Activated T-cell treated with anti-CD3 and anti-CD28 coated beads, Interleukin-2, amount 50 U/mL, for 48 hours (primary cell): ENCODE data around the gene SAP30BP.

Experiments
- DNase-seq, 2 experiments: peaks; one replicate each; pipeline ENCODE4 v3.0.0-alpha.2; 2020

SAP30BP gene

DNA sequence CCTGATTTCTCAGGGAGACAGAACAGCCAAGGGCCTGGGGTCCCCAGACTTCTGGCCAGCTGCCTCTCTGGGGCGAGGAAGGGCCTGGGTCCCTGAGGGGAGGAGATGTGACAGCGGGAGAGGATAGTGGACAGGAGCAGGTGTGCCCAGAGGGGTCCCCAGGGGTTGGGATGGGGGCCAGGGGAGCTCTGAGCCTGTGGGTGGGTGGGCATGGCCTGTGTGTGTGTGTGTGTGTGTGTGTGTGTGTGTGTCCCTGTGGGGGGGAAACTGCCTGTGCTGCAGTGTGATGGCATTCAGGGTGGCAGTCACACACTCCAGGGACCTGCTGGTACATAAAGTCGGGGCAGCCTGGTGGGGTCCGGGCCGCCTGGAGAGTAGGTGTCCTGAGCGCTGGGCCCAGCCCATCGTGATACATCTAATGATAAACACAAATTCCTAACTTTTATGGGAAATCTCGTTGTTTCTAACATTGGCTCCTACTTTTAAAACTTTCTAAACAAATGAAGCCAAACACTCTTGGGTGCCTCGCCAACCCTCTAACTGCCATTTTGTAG lies 55.5 kb downstream of the SAP30BP start:
- DNase-seq: no peak

DNA sequence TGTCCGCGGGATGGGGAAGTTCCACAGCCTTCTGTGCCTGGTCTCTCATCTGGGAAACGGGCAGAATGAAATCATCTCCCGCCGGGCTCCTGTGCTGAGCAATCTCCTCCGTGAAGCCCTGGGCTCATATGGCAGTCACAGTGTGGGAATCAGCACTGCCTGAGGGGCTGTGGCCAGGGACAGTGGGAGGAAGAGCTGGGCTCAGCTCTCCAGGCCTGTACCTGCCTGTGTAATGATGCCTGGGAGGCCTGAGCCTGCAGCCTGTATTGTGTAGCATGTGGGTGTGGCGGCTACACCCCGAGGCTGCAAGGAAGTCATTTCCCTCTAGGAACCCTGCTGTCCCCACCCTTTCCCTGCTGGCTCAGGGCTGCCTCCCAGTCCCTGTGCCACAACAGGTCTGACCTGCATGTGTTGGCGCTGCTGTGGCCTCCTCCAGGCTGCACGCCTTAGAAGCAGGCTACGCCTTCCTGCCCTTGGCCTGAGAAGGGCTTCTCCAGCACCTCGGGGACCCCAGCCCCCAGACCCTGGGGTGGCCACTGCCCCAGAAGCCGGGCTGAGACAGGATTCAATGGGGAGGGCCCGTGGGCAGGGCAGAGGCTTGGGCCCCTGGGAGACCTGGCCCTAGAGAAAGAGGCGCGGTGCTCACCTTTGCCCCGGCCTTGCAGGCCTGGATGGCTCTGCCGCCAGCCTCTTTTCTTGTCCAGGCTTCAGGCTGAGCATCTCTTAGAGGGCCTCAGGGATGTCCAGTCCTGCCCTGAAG lies 56.2 kb downstream of the SAP30BP start:
- no peak for DNase-seq

DNA sequence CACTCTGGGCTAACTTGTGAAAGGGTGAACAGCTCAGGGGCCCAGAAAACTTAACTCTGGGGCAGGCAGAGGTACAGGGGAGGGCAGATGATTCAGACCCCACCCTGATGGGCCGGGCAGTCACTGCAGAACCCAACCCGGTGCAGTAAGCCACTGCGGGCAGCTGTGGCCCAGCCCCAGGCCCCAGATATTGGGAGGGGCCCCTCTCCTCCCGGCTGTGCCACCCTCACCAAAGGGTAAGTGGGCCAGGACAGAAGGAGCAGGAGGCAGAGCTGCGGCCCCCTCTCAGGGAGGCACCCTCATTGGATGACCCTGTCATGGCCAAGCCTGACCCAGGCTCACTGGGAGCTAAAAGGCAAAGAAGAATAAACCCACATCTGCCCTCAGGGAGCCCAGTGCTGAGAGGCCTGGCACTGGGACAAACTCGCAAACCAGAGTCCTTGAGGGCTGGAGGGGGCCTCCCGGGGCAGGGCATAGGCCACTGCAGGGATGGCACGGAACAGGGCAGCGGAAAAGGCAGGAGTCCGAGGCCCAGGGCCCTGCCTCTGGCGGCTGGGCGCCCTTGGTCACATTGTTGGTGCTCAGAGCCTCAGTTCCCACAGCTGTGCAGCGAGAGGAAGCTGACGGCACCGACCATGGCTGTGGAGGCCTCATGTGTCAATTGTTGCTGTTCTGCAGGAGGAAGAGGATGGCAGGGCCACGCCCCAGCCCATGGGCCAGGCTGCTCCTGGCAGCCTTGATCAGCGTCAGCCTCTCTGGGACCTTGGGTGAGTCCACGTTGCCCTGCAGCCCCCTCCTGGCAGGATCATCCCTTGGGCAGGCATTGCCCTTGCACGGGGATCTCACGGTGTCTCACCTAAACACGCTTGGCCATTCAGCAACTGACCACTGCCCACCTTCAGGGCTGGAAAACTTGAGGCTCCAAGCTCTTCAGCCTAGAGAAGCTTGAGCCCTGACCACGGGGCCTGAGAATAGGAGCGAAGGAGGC lies 57.2 kb downstream of the SAP30BP start:
- DNase-seq: no peak

DNA sequence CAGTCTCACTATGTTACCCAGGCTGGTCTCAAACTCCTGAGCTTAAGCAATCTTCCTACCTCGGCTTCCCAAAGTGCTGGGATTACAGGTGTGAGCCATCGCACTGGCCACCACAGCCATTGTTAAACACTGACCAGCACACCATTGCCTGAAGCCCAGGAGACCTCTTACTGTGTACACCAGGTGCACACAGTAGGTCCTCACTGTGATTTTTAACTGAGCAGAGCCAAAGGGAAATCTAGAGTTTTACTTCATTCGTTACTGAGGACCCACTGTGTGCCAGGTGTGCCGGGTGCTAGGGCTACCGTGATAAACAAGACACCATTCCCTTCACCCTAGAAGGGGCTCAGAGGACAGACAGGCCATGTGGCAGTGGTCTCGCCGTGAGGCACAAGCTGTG lies 58.4 kb downstream of the SAP30BP start:
- DNase-seq: no peak

DNA sequence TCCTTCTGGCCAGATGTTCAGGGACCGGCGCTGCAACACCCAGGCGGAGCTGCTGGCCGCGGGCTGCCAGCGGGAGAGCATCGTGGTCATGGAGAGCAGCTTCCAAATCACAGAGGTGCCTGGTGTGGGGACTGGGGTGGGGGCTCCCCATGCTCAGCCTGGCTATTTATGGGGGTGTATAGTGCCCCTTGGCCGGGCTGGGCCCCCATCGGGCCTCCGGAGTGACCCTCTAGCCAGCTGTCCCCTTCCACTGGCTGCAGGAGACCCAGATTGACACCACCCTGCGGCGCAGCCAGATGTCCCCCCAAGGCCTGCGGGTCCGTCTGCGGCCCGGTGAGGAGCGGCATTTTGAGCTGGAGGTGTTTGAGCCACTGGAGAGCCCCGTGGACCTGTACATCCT lies 60.3 kb downstream of the SAP30BP start:
- DNase-seq: no peak

DNA sequence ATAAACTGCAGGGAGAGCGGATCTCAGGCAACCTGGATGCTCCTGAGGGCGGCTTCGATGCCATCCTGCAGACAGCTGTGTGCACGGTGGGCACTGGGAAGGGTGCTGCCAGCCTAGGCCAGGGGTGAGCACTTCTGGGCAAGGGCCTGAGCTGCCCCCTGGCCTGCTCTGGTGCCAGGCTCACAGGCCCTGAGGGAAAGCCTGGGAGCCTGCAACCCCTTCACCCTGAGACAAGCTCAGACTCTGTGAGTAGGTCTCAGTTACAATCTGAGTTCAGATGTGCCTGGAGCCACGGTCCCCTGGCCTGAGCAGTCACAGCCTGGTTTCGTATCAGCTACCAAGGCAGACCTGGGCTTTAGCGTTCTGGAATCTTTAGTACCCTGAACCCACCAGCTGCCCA lies 62.2 kb downstream of the SAP30BP start:
- no peak for DNase-seq

DNA sequence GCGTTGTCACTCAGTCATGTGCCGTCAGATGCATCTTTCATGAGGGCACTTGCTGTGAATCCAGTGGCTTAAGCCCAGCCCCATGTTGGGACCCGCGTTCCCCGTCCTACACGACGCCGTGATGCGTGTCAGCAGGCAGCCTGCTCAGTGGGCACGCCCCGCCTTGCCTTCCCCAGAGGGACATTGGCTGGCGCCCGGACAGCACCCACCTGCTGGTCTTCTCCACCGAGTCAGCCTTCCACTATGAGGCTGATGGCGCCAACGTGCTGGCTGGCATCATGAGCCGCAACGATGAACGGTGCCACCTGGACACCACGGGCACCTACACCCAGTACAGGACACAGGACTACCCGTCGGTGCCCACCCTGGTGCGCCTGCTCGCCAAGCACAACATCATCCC lies 62.9 kb downstream of the SAP30BP start:
- DNase-seq: no peak

DNA sequence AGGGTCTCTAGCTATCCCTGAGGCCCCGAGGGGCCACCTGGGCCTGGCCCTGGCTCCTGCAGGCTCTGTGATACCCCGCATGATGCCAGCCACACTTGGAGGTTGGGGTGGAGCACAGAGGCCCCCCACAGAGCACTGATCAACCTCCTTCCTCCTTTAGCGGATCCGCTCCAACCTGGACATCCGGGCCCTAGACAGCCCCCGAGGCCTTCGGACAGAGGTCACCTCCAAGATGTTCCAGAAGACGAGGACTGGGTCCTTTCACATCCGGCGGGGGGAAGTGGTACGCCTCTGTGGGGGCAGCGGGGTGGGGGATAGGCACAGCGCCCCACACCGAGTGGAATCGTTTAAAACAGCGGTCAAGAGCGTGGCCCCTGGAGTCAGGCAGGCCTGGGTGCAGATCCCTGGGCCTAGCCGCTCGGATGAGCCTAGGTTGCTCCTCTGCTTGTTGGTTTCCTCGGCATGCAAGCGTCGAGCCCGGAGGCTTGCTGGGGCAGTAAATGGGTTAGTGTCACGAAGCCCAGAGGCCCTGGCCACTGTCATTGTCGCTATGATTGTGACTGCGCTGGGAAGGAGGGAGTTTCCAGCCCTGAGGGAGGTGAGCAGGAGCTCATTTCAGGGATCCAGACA lies 64.1 kb downstream of the SAP30BP start:
- no peak for DNase-seq

DNA sequence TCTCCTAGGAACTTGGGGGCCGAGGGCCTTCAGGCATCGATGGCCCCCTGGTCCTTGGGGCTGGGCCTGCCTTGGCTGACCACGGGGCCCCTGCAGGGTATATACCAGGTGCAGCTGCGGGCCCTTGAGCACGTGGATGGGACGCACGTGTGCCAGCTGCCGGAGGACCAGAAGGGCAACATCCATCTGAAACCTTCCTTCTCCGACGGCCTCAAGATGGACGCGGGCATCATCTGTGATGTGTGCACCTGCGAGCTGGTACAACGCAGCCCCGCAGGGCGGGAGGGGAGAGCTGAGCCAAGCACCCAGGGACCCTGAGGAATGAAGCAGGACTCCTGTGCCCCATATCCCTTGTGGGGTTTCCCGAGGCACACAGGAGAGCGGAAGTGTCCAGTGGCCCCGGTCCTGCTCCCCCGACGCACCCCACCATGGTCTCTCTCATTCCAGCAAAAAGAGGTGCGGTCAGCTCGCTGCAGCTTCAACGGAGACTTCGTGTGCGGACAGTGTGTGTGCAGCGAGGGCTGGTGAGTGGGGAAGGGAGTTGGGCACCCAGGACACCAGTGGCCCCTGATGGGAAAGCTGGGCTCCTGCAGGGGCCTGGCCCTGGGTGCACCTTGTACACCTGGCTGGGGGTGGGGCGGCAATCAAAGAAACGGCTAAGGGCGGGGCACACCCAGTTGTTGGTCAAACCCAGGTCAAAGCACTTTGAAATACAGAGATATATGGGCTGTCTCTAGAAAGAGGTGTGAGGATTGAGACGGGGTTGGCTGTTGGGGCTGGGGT lies 64.8 kb downstream of the SAP30BP start:
- DNase-seq: no peak

DNA sequence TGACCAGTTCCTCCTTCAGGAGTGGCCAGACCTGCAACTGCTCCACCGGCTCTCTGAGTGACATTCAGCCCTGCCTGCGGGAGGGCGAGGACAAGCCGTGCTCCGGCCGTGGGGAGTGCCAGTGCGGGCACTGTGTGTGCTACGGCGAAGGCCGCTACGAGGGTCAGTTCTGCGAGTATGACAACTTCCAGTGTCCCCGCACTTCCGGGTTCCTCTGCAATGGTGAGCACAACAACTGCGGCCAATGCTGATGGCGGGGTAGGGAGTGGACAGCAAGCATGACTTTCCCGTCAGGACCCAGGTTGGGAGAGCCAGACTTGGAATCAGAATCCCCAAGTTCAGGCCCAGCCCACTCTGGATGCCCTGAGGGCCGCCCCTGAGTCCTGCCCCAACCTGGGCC lies 66.3 kb downstream of the SAP30BP start:
- no peak for DNase-seq

DNA sequence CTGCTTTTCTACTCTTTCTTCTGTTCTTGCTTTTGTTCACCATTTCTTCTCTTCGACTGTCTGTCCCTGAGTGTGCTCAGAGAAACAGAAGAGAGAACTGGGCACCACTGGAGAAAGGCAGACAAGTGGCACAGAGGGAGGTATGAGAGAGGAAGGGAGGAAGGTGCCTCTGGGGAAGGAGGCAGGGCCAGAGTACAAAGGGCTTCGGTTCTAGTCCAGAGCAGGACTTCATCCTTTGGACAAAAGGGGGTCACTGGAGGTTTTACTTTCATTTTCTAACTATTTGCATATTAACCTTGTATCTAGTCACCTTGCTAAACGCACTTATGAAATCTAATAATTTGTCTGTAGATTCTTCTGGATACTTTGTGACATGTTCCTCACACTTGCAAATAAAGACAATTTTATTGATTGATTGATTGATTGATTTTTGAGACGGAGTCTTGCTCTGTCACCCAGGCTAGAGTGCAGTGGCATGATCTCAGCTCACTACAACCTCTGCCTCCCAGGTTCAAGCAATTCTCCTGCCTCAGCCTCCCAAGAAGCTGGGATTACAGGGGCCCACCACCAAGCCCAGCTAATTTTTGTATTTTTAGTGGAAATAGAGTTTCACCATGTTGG lies 67.6 kb downstream of the SAP30BP start:
- no peak for DNase-seq

DNA sequence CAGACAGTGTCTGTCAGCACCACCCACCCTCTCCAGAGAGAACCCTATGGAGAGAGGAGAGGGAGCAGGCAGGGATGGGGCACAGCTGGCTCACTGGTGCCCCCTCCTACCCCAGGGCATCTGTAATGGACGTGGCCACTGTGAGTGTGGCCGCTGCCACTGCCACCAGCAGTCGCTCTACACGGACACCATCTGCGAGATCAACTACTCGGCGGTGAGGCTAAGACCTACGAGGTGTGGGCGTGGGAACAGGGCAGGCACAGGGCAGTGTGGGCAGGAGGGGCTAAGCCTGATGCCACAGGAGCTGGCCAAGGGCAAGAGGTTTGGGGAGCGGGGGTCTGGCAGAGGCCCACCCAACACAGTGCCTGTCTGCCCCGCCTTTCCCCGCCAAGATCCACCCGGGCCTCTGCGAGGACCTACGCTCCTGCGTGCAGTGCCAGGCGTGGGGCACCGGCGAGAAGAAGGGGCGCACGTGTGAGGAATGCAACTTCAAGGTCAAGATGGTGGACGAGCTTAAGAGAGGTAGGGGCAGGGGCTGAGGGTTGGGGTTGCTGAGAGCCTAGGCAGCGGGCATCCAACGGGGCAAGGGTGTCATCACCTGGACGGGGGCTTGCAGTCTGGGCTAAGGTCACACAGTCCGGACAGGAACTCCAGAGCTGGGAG lies 69.2 kb downstream of the SAP30BP start:
- no peak for DNase-seq

DNA sequence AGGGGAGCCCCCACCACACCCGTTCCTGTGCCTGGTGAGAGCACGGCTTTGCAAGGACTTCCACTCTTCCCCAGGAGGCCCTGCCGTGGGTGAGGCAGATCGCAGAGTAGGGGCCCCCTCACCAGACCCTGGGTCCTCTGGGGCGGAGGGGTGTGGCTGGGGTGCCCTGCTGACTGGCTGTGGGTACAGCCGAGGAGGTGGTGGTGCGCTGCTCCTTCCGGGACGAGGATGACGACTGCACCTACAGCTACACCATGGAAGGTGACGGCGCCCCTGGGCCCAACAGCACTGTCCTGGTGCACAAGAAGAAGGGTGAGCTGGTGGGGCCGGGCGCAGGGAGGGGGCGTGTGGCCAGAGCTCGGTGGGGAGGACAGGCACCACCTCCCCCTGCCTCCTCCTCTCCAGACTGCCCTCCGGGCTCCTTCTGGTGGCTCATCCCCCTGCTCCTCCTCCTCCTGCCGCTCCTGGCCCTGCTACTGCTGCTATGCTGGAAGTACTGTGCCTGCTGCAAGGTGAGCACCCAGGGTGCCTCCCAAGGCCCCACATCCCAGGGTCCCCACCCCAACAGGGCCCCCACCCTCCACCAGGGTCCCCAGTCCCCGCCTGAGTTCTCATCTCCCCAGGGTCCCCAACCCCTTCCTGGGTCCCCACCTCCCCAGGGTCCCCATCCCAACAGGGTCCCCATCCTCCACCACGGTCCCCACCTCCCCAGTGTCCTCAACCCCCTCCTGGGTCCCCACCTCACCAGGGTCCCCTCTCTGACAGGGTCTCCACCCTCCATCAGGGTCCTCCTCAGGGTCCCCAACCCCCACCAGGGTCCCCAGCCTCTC lies 70.2 kb downstream of the SAP30BP start:
- no peak for DNase-seq

DNA sequence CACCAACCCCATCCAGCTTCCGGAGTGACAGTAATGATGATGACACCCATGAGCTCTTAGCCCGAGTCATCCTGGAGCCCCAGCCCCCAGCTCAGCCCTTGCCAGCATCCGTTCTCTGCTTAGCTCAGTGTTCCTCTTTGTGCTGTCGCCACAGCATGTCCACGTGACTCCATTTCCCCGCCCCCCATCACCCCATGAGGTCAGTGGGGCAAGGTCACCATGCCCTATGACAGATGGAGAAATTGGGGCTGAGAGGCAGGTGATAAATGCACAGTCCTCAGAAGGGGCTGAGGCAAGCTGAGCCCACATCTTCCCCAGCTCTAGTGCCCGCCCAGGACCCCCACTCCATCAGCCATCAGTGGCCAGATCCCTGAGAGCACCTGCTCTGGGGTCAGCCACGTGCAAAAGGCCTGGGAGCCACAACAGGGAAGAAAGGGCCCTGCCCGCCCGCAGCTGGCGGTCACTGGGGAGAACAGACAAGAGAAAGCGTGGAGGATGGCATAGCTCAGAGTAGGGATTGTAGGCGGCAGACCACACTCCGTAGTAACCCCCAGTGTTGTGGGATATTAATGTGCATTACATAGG lies 71.2 kb downstream of the SAP30BP start:
- no peak for DNase-seq

DNA sequence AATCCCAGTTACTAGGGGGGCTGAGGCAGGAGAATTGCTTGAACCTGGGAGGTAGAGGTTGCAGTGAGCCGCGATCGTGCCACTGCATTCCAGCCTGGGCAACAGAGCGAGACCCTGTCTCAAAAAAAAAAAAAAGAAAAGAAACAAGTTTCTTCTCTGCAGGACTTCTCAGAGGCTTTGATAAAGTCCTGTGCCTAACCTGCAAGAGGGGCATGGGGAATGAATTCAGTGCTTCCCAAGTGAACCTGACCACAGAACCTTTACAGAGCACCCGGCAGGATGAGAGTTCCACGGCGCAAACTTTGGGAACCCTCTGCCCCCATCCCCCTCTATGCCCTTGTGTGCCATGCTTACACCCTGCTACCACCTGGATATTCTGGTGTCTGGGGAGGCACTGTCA lies 72.0 kb downstream of the SAP30BP start:
- DNase-seq: no peak

DNA sequence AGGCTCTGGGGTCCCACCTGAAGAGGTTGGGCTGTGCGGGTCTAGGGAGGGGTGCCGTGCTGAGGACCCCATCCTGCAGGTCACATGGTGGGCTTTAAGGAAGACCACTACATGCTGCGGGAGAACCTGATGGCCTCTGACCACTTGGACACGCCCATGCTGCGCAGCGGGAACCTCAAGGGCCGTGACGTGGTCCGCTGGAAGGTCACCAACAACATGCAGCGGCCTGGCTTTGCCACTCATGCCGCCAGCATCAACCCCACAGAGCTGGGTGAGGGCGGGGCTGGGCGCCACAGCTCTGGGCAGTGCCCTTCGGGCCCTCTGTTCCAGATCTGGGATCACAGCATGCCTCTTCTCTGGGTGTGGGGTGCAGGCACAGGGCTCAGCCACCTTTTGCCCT lies 72.7 kb downstream of the SAP30BP start:
- no peak for DNase-seq

DNA sequence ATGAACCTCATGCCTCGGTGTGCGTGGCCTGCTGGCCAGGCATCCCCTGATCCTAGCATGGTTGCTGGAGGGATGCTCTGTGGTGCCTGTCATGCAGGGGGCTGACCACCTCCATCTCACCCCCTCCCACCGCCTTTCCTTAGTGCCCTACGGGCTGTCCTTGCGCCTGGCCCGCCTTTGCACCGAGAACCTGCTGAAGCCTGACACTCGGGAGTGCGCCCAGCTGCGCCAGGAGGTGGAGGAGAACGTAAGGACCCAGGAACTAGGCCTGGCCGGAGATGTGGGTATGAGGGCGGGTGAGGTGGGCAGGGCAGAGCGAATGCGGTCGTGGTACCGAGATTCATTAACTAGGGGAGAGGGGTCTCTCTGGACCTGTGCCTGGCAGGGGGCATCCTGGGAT lies 73.1 kb downstream of the SAP30BP start:
- no peak for DNase-seq

DNA sequence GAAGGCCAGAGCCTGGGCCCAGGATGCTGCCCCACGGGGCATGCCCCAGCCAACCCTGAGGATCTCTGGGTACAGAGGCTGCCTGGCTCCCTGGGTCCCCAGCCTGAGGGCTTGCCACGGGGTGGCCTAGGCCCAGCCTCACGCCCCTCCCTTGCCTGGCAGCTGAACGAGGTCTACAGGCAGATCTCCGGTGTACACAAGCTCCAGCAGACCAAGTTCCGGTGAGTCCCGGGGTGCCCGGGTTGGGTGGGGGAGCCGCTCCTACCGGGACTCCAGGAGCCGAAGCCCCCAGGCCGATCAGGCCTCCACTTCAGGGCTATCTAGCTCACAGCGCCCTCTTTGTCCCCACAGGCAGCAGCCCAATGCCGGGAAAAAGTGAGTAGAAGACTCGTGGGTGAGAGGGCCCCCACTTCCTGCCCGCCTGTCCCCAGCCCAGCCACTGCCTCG lies 73.5 kb downstream of the SAP30BP start:
- DNase-seq: no peak

DNA sequence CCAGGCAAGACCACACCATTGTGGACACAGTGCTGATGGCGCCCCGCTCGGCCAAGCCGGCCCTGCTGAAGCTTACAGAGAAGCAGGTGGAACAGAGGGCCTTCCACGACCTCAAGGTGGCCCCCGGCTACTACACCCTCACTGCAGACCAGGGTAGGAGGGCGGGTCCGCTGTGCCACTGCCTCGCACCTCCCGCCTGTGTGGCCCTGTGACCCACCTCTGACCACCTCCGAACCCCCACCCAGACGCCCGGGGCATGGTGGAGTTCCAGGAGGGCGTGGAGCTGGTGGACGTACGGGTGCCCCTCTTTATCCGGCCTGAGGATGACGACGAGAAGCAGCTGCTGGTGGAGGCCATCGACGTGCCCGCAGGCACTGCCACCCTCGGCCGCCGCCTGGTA lies 75.2 kb downstream of the SAP30BP start:
- no peak for DNase-seq

DNA sequence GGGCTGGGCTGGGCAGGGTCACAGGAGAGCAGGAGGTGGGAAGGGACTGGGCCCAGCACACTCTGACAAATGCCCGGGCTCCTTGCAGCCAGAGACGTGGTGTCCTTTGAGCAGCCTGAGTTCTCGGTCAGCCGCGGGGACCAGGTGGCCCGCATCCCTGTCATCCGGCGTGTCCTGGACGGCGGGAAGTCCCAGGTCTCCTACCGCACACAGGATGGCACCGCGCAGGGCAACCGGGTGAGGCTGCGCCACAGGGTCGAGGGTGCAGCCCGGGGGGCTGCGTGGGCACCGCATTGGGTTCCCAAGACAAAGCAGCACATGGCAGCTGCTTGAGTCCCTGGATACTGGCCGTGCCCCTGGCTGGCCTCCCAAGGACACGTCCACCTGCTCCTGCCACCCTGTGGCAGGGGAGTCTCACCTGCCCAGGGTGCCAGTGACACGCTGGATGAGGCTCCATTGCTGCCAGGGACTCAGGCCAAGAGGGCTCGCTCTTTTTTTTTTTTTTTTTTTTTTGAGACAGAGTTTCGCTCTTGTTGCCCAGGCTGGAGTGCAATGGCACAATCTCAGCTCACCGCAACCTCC lies 76.6 kb downstream of the SAP30BP start:
- no peak for DNase-seq
